Adrenal gland (tissue), 12 donors: ENCODE measurements around the gene LBX2. TPM values are rescaled to one million over a fixed set of nuclear protein-coding genes. Genes with fewer than 3 reads are reported as not detected.

Experiments
- DNase-seq, 7 donors: peaks; one replicate each; pipeline ENCODE4 v3.0.0-alpha.2; 2019 to 2020
- H3K27ac ChIP-seq, 5 donors: fragments of 200-600 bp; sonication (generic) in 4 of 5; 1 replicate in 3 of 5; 2 replicates in 2 of 5; pipeline versions ENCODE4 v1.5.1 to v1.8.0; 2016 to 2020; ENCODE audit warnings: mild to moderate bottlenecking in 1 of 5
- H3K27me3 ChIP-seq: fragments of 200-600 bp; 2 replicates; pipeline ENCODE4 v1.8.0; 2021
- H3K36me3 ChIP-seq, 2 donors: fragments of 200-600 bp; replicated peaks in 1 of 2; 1 replicate in 1 of 2; 2 replicates in 1 of 2; pipeline versions ENCODE4 v1.5.1 to v1.8.0; 2018 to 2022
- H3K4me1 ChIP-seq, 2 donors: fragments of 200-600 bp; replicated peaks in 1 of 2; 1 replicate in 1 of 2; 2 replicates in 1 of 2; pipeline versions ENCODE4 v1.5.1 to v1.8.0; 2018 to 2021
- H3K4me3 ChIP-seq, 4 donors: fragments of 200-600 bp; sonication (generic) in 3 of 4; one replicate each; pipeline ENCODE4 v1.5.1; 2016 to 2018
- H3K9me3 ChIP-seq, 3 donors: fragments of 200-600 bp; sonication (generic) in 1 of 3; replicated peaks in 1 of 3; 1 replicate in 2 of 3; 2 replicates in 1 of 3; pipeline versions ENCODE4 v1.5.1 to v1.8.0; 2016 to 2021
- CTCF ChIP-seq, 6 experiments: fragments of 450-650 bp in 4 of 6; fragments of 200-600 bp in 2 of 6; sonication (generic) in 1 of 6; IDR thresholded peaks; 1 replicate in 5 of 6; 2 replicates in 1 of 6; pipeline versions ENCODE4 v1.5.1 to v1.8.0; 2016 to 2021; ENCODE audit warnings: antibody characterized with exemption in 6 of 6, mild to moderate bottlenecking in 2 of 6, moderate library complexity in 1 of 6
- POLR2A ChIP-seq, 2 donors: fragments of 450-650 bp; IDR thresholded peaks; one replicate each; pipeline ENCODE4 v1.6.1; 2017; ENCODE audit warnings: antibody characterized with exemption in 2 of 2, mild to moderate bottlenecking in 2 of 2, moderate library complexity in 1 of 2
- WGBS, 4 donors: extraction: QIAGEN DNeasy Blood & Tissue Kit in 2 of 4; methylation state at CpG; one replicate each; pipeline versions ENCODE4 v1.1.5 to v1.1.7; 2013 to 2017; 5-methylcytosine and 5-hydroxymethylcytosine counted together
- intact Hi-C, 2 donors: fragments of 100-400 bp; cut with DNase I; formaldehyde crosslinking; loops; one replicate each; pipeline versions ENCODE4 v1.14.1 to v1.15.0; 2022 to 2023
- polyA plus RNA-seq, 3 donors: library from polyadenylated mRNA; stranded (reverse); fragments of 200-250 nt in 2 of 3; fragments of 350-450 nt in 1 of 3; fragmentation: Illumina TruSeq in 1 of 3; extraction: RNeasy Lipid Tissue Mini Kit (QIAGEN cat#74804) in 1 of 3; gene quantifications; one replicate each; pipeline ENCODE4 v1.2.3, GENCODE V29; 2013 to 2014
- total RNA-seq, 9 donors: library from RNA; depleted of rRNA in 4 of 9; stranded (reverse); fragments of >200 nt in 4 of 9; fragments of 120-200 nt in 1 of 9; fragmentation: NEBNext Ultra II Directional in 1 of 9; extraction: Animal tissue kit (Norgen Biotek cat#: 25700) in 1 of 9; gene quantifications; one replicate each; pipeline versions ENCODE4 v1.1.0 to v1.2.4, GENCODE V29; 2013 to 2023
- donor health status: healthy with polysubstance abuse.
- donor health status: Bipolar disorder and iron deficiency.
- donor health status: DM: yes; HTN: yes; CAD: no.
- donor health status: DM: no; HTN: no; CAD: no.
- donor health status: DM: no; HTN: no; CAD: no.
- donor health status: DM: yes; HTN: yes; CAD: no.

The LBX2 gene
- total and polyA plus RNA-seq, 12 donors: 0.18 to 2.0 (median 0.71) TPM; not detected in 2

GRCh38 chr2:74496997-74497776 is 2.2 kb downstream of the LBX2 start:
- intact Hi-C loops: no loop called here
- Histone ChIP-seq H3K27me3 (peaks cover 36% of the 10 kb centered on the region), H3K4me1 (peaks cover 6 to 25% of the 10 kb centered on the region in 2 donors), H3K9me3 (no peaks in the 10 kb centered on the region), H3K4me3 (peak overlapping the region in 1 of 4 donors; percentile 39), H3K36me3 (peaks cover 0 to 19% of the 10 kb centered on the region in 2 donors), H3K27ac (no peak overlapping the region)
- TF ChIP-seq POLR2A (IDR thresholded peaks at IDR 0.05) (no peak), CTCF (IDR thresholded peaks at IDR 0.05) (no peak)
- WGBS, 4 donors: 47 to 50% (median 48%) methylated on average over 19 of the region's 19 CpGs
- no peak for DNase-seq

- no peak overlapping the region for H3K27ac ChIP-seq
- intact Hi-C loops: no loop called here
- no peaks in the 10 kb centered on the region for H3K9me3 ChIP-seq
- H3K4me3 ChIP-seq: no peak overlapping the region
- no peak for DNase-seq
- WGBS, 4 donors: 83 to 100% (median 90%) methylated on average over 1 of the region's 1 CpG
- peaks cover 6 to 25% of the 10 kb centered on the region in 2 donors for H3K4me1 ChIP-seq
- TF ChIP-seq CTCF (IDR thresholded peaks at IDR 0.05) (no peak), POLR2A (IDR thresholded peaks at IDR 0.05) (no peak)
- peaks cover 0 to 36% of the 10 kb centered on the region in 2 donors for H3K36me3 ChIP-seq
- peaks cover 29% of the 10 kb centered on the region for H3K27me3 ChIP-seq
Measured at GRCh38 chr2:74495440-74495839, 4.0 kb downstream of the LBX2 start.

- no peak for DNase-seq
- Histone ChIP-seq H3K27me3 (peaks cover 12% of the 10 kb centered on the region), H3K4me1 (peaks cover 6 to 14% of the 10 kb centered on the region in 2 donors), H3K27ac (no peak overlapping the region), H3K9me3 (no peaks in the 10 kb centered on the region), H3K36me3 (peaks cover 0 to 44% of the 10 kb centered on the region in 2 donors), H3K4me3 (no peak overlapping the region)
- WGBS, 4 donors: 86 to 100% (median 92%) methylated on average over 3 of the region's 3 CpGs
- no peak for TF ChIP-seq POLR2A (IDR thresholded peaks at IDR 0.05)
- intact Hi-C loops: no loop called here
Measured at GRCh38 chr2:74493546-74493945, 5.9 kb downstream of the LBX2 start.

- H3K4me1 ChIP-seq: no peaks in the 10 kb centered on the region
- TF ChIP-seq CTCF (IDR thresholded peaks at IDR 0.05): no peak
- TF ChIP-seq POLR2A (IDR thresholded peaks at IDR 0.05): no peak
- WGBS, 4 donors: 91 to 95% (median 94%) methylated on average over 7 to 12 of the region's 12 CpGs
- H3K9me3 ChIP-seq: no peaks in the 10 kb centered on the region
- intact Hi-C loops: no loop called here
- H3K27ac ChIP-seq: no peak overlapping the region
- no peak overlapping the region for H3K4me3 ChIP-seq
- H3K36me3 ChIP-seq: peaks cover 0 to 48% of the 10 kb centered on the region in 2 donors
- DNase-seq: no peak
- H3K27me3 ChIP-seq: no peaks in the 10 kb centered on the region
Measured at GRCh38 chr2:74491648-74492544, 7.5 kb downstream of the LBX2 start.
